ENCODE measurements around the gene MAP2K6. TPM values are rescaled to one million over a fixed set of nuclear protein-coding genes. Genes with fewer than 3 reads are reported as not detected.
A peak's percentile ranks its signal among the peaks of the same experiment; 100 is the strongest.

Gene MAP2K6
- total RNA-seq, 8 experiments from 2014 or later = 6.1 to 22.5 (median 15.1) TPM

DNA sequence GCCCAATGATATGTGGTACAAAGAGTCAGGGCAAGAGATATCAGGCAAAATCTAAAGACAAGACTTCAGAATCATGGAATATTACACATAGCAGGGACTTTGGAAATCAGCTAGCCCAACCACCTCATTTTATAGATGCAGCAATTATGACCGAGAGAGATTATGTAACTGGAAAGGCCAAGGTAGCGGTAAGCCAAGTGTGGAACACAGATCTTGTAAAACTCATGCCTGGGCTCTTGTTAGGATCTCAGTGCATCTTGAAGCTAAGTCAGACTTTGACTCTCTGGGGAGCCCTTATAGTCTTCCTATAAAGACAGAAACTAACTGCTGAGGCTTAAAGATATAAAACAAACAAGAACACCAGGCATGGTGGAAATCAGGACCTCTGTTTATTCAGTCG, 18.6 kb downstream of the MAP2K6 start:
- ATAC-seq (replicated peaks in 6 of 8) = no peak
- Histone ChIP-seq H3K27ac (no peak overlapping the region), H3K4me3 (no peak overlapping the region), H3K4me1 (replicated peaks in 1 of 2) (peaks cover 0 to 5% of the 10 kb centered on the region in 2 donors)
- in situ Hi-C loops (cut with MboI; ENCODE audit: low pct_unique_long_range_greater_than_20kb in 2 of 9, low sequenced_read_pairs in 9 of 9, unreplicated experiment in 9 of 9) = no loop called here
- WGBS, 10 experiments = 65 to 100% (median 83%) methylated on average over 1 to 3 of the region's 3 CpGs; no CpG with 5 or more reads in 2 of the 10 experiments

DNA sequence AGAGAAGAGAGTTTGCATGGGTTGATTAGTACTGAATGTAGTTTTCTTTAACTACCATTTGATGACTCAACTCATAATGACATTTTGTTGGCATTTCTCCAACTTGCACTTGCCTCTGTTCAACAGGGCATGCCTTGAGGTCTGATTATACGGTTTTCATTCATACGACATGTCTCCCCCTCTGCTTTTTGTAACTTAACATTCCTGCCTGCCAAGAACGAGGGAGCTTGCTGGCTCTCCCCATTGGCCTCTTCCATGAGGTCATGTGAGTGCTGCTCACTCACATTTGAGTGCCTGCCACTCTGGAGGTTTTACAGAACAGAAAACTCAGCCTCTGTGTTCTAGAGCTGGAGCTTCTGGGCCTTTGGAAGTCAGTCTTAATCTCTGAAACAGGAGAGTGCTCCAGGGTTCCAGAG, 19.7 kb downstream of the MAP2K6 start:
- peak overlapping the region in 1 of 2 donors; percentile 38 for H3K27ac ChIP-seq
- 20 to 100% (median 58%) methylated on average over 1 to 3 of the region's 3 CpGs; no CpG with 5 or more reads in 3 of the 10 experiments for WGBS, 10 experiments

DNA sequence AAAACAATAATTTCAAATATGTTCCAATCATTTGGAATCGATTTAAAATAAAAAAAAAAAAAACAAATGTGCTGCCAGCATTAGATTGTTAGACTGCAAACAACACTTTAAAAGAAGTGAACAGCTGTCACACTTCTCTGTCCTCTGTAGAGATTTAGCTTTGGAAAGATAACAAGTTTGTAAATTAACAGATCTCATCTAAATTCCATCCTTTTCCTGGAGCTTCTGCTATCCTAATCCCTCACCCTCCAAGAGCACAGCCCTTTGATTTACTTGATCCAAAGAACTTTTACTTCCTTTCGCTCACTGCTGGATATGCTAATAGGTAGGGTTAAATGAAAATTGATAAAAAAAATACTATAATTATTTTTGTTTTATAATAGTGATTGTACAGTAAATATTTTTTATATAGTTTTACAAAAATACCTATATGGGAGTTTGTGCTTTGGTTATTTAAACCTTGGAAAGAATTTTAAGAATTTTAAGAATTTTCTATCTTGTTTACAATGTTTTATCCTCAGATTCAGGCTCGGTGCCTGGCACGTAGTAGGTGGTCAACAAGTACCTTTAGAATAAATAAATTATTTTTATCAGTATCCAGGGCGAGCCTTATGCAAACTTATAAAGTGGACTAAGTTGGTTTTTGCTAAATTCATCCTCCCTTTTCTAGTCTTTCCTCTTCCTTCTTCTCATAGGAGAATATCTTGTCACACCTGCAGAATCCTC, 21.6 kb downstream of the MAP2K6 start:
- H3K27ac ChIP-seq = no peak overlapping the region
- H3K4me1 ChIP-seq (replicated peaks in 1 of 2) = peaks cover 0 to 5% of the 10 kb centered on the region in 2 donors
- WGBS, 10 experiments = 20 to 100% (median 93%) methylated on average over 3 to 5 of the region's 5 CpGs
- no peak for ATAC-seq (replicated peaks in 6 of 8)
- in situ Hi-C loops (cut with MboI; ENCODE audit: low pct_unique_long_range_greater_than_20kb in 2 of 9, low sequenced_read_pairs in 9 of 9, unreplicated experiment in 9 of 9) = no loop called here
- no peak overlapping the region for H3K4me3 ChIP-seq

More for the DNA sequence above, 19.7 kb downstream of the MAP2K6 start:
- no peak overlapping the region for H3K4me3 ChIP-seq
- H3K4me1 ChIP-seq (replicated peaks in 1 of 2) = peaks cover 0 to 5% of the 10 kb centered on the region in 2 donors
- in situ Hi-C loops (cut with MboI; ENCODE audit: low pct_unique_long_range_greater_than_20kb in 2 of 9, low sequenced_read_pairs in 9 of 9, unreplicated experiment in 9 of 9) = no loop called here
- ATAC-seq (replicated peaks in 6 of 8) = peak; percentile 49 to 77 (median 62)

DNA sequence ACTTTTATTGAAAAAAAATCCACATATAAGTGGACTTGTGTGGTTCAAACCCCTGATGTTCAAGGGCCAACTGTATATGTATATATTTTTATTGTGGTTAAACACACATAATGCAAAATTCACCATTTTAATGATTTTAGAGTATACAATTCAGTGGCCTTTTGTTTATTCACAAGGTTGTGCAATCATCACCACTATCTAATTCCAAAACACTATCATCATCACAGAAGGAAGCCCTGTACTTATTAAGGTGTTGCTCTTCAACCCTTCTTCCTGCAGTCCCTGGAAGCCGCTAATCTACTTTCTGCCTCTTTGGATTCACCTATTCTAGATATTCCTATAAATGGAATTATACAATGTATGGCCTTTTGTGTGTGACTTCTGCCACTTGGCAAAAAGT, 23.0 kb downstream of the MAP2K6 start:
- WGBS, 10 experiments = 50 to 100% (median 100%) methylated on average over 1 of the region's 1 CpG; no CpG with 5 or more reads in 1 of the 10 experiments
- Histone ChIP-seq H3K4me3 (no peak overlapping the region), H3K27ac (no peak overlapping the region), H3K4me1 (replicated peaks in 1 of 2) (peaks cover 0 to 5% of the 10 kb centered on the region in 2 donors)
- no peak for ATAC-seq (replicated peaks in 6 of 8)
- in situ Hi-C loops (cut with MboI; ENCODE audit: low pct_unique_long_range_greater_than_20kb in 2 of 9, low sequenced_read_pairs in 9 of 9, unreplicated experiment in 9 of 9) = no loop called here

DNA sequence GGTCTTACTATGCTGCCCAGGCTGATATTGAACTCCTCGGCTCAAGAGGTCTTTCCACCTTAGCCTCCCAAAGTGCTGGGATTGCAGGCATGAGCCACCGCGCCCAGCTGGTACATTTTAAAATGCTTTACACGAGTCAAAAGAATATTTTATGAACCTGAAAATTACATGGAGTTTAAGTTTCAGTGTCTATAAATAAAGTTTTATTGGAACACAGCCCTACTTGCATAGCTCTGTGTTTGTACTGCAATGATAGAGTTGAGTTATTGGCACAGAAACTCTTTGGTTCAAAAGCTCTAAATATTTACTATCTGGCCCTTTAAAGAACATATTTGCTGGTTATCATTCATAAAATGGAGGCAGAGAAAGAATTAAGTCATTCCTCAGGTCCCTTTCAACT, 24.3 kb downstream of the MAP2K6 start:
- WGBS, 10 experiments = 35 to 93% (median 67%) methylated on average over 2 to 4 of the region's 4 CpGs; no CpG with 5 or more reads in 3 of the 10 experiments
- Histone ChIP-seq H3K4me3 (no peak overlapping the region), H3K4me1 (replicated peaks in 1 of 2) (peaks cover 0 to 5% of the 10 kb centered on the region in 2 donors), H3K27ac (no peak overlapping the region)
- in situ Hi-C loops (cut with MboI; ENCODE audit: low pct_unique_long_range_greater_than_20kb in 2 of 9, low sequenced_read_pairs in 9 of 9, unreplicated experiment in 9 of 9) = no loop called here
- no peak for ATAC-seq (replicated peaks in 6 of 8)

DNA sequence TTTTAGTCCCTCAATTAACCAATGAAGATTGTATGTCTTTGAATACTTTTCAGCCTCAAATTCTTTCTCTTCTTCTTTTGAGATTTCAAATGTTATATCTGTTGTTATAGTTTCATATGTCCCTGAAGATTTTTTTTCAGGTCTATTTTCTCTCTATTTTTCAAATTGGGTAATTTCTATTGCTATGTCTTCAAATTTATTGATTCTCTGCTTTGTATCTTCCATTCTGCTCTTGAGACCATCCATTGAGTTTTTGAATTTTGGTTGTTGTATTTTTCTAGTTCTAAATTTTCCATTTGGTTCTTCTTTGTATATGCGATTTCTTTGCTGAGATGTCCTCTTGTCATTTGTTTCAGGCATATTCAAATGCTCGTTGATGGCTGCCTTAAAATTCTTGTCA, 26.7 kb downstream of the MAP2K6 start:
- Histone ChIP-seq H3K27ac (no peak overlapping the region), H3K4me1 (replicated peaks in 1 of 2) (no peaks in the 10 kb centered on the region), H3K4me3 (no peak overlapping the region)
- ATAC-seq (replicated peaks in 6 of 8) = no peak
- 34 to 100% (median 93%) methylated on average over 1 to 2 of the region's 2 CpGs for WGBS, 10 experiments
- in situ Hi-C loops (cut with MboI; ENCODE audit: low pct_unique_long_range_greater_than_20kb in 2 of 9, low sequenced_read_pairs in 9 of 9, unreplicated experiment in 9 of 9) = no loop called here

DNA sequence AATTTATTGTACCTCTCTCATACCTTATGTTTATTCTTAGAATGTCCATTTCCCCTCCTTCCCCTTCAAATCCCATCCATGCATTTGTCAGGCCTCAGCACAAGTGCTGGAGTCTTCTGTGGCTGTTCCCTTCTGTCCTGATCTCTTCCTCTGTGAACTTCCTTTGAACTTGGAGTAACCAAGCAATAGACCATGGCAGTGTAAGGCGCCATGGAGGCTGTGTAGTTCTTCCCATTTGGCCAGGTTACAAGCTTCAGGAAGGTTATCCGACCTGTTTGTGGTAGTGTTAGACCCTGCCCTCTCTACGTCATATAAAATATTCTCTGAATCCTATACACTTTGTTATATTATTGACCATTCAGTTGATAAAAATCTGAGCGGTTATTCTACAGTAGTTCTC, 28.6 kb downstream of the MAP2K6 start:
- Histone ChIP-seq H3K27ac (no peak overlapping the region), H3K4me3 (no peak overlapping the region), H3K4me1 (replicated peaks in 1 of 2) (peaks cover 0 to 3% of the 10 kb centered on the region in 2 donors)
- WGBS, 10 experiments = 28 to 100% (median 90%) methylated on average over 1 to 4 of the region's 4 CpGs; no CpG with 5 or more reads in 1 of the 10 experiments
- in situ Hi-C loops (cut with MboI; ENCODE audit: low pct_unique_long_range_greater_than_20kb in 2 of 9, low sequenced_read_pairs in 9 of 9, unreplicated experiment in 9 of 9) = no loop called here
- ATAC-seq (replicated peaks in 6 of 8) = no peak

DNA sequence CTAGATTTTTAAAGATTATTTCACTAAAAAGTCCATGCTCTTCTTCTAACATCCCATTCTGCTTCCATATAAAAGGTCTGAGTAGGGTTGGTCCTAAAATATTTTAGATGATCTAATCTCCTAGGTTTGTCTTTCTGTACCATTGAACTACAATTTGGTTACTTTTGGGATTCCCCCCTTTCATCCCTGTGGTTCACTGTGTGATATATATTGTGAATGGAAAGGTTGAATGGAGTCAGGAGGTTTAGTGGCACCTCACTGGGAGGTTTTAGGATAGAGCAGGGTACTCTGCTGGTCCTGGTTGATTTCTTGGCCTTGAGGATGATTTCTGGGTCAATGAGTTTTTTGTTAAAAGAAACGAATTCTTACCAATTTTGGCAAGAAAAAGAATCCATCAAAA, 29.5 kb downstream of the MAP2K6 start:
- 0 to 60% (median 41%) methylated on average over 1 of the region's 1 CpG; no CpG with 5 or more reads in 4 of the 10 experiments for WGBS, 10 experiments
- in situ Hi-C loops (cut with MboI; ENCODE audit: low pct_unique_long_range_greater_than_20kb in 2 of 9, low sequenced_read_pairs in 9 of 9, unreplicated experiment in 9 of 9) = no loop called here
- no peak for ATAC-seq (replicated peaks in 6 of 8)
- Histone ChIP-seq H3K4me3 (no peak overlapping the region), H3K27ac (no peak overlapping the region), H3K4me1 (replicated peaks in 1 of 2) (peaks cover 0 to 11% of the 10 kb centered on the region in 2 donors)

DNA sequence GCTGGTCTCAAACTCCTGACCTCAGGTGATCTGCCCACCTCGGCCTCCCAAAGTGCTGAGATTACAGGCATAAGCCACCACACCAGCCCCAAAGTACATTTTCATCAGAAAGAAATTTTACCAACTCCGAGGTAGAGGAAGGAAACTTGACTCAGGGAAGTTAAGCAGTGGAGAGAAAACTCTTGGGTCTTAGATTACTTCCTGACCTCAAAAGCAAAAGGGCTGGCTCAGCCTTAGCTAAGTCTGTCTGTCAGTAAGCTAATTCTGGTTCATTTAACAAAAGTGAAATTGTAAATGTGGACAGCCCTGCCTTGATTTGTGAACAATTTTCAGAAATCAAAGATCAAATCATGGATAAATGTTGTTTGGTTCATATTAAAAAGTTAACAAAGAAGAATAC, 30.6 kb downstream of the MAP2K6 start:
- peaks cover 0 to 11% of the 10 kb centered on the region in 2 donors for H3K4me1 ChIP-seq (replicated peaks in 1 of 2)
- H3K4me3 ChIP-seq = no peak overlapping the region
- 0 to 100% (median 67%) methylated on average over 1 to 2 of the region's 2 CpGs; no CpG with 5 or more reads in 3 of the 10 experiments for WGBS, 10 experiments
- in situ Hi-C loops (cut with MboI; ENCODE audit: low pct_unique_long_range_greater_than_20kb in 2 of 9, low sequenced_read_pairs in 9 of 9, unreplicated experiment in 9 of 9) = no loop called here
- no peak overlapping the region for H3K27ac ChIP-seq
- ATAC-seq (replicated peaks in 6 of 8) = no peak

DNA sequence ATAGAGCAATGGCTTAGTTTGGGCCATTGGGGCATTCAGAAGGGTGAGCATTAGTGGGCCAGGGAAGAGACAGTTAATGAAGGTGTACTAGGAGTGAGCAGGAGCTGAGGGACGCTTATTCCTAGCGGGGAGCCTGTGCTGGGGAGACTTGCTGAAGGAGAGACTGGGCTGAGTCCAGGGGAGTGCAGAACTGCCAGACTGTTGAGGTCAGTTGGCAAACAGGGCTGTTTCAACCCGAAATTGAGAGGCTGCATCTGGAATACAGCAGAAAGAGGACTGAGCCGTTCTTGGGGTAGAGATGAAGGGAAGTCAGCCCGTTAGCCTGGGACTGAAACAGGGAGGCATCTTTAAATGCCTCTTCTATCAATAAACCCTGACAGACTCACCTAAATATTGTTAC, 33.2 kb downstream of the MAP2K6 start:
- Histone ChIP-seq H3K27ac (no peak overlapping the region), H3K4me3 (no peak overlapping the region), H3K4me1 (replicated peaks in 1 of 2) (peaks cover 0 to 16% of the 10 kb centered on the region in 2 donors)
- in situ Hi-C loops (cut with MboI; ENCODE audit: low pct_unique_long_range_greater_than_20kb in 2 of 9, low sequenced_read_pairs in 9 of 9, unreplicated experiment in 9 of 9) = no loop called here
- WGBS, 10 experiments = 14 to 100% (median 64%) methylated on average over 2 to 5 of the region's 5 CpGs; no CpG with 5 or more reads in 1 of the 10 experiments
- ATAC-seq (replicated peaks in 6 of 8) = peak in 1 of 8 experiments; percentile 3

DNA sequence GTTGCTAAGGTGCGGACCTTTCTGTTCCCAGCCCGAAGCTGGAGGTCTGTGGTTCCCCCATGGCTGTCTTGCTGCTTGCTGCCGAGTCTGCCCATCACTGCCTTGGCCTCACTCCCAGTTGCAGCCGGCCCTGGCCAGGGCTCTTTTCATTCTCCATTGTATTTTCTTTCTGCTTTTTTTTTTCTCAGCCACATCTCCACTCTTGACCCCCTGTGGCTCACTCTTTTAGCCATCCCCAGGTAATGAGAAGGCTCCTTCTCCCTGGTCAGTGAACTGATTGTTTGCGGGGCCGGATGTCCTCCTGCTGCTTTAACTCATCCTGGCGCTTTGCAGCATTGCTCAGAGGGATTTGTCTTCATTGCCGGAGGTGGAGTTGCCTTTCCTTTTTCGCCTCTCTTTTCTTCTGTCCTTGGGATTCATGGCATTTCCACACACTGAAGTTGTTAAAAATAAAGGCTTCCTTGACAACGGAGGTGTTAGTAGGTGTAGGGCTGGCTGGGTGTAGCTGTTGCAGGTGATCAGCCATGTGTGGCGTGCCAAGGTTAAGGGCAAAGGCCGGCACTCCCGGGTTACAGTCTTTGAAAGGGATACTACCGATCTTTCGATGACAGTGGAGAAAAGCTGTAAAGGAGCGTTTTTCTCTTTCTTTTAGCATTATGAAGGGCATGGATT, 34.1 kb downstream of the MAP2K6 start:
- 39 to 65% (median 50%) methylated on average over 2 to 15 of the region's 16 CpGs; no CpG with 5 or more reads in 2 of the 10 experiments for WGBS, 10 experiments
- H3K4me3 ChIP-seq = no peak overlapping the region
- in situ Hi-C loops (cut with MboI; ENCODE audit: low pct_unique_long_range_greater_than_20kb in 2 of 9, low sequenced_read_pairs in 9 of 9, unreplicated experiment in 9 of 9) = no loop called here

DNA sequence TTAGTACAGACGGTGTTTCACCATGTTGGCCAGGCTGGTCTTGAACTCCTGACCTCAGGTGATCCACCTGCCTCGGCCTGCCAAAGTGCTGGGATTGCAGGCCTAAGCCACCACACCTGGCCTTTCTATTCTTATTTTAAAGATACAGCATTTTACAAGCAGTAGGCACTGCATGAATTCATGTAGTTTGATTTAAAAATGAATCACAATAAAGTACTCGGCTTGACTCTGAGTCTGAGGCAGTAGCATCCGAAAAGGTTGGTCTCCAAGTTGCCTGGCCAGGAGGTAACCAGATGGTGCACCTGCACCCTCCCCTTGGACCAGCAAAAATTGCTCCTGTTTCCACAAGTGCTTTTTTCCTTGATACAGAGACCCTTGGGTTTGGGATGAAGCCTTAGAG, 35.6 kb downstream of the MAP2K6 start:
- Histone ChIP-seq H3K4me3 (no peak overlapping the region), H3K4me1 (replicated peaks in 1 of 2) (peaks cover 0 to 16% of the 10 kb centered on the region in 2 donors), H3K27ac (no peak overlapping the region)
- in situ Hi-C loops (cut with MboI; ENCODE audit: low pct_unique_long_range_greater_than_20kb in 2 of 9, low sequenced_read_pairs in 9 of 9, unreplicated experiment in 9 of 9) = no loop called here
- WGBS, 10 experiments = 67 to 100% (median 83%) methylated on average over 1 to 4 of the region's 4 CpGs; no CpG with 5 or more reads in 3 of the 10 experiments
- ATAC-seq (replicated peaks in 6 of 8) = no peak

More for the DNA sequence above, 34.1 kb downstream of the MAP2K6 start:
- H3K27ac ChIP-seq = peak overlapping the region in 1 of 2 donors; percentile 16
- H3K4me1 ChIP-seq (replicated peaks in 1 of 2) = peaks cover 0 to 16% of the 10 kb centered on the region in 2 donors
- peak in 5 of 8 experiments; percentile 62 to 88 (median 76) for ATAC-seq (replicated peaks in 6 of 8)

DNA sequence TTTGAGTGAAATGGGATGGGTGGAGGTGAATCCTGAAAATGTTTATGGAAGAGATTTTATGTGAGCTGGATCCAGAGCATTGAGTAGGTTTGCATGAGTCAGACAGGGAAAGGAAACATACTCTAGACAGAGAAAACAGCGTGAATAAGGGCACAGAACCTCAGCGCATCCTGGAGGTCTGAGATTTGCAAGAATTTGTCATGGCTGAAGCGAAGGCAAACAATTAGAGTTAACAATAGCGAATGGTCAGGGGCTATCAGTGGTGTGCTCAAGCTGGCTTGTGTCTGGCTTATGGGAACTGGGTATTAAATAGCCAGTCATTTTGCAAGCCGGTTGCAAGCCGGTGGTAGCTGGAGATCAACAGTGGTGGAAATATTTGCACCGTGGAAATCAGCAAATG, 36.4 kb downstream of the MAP2K6 start:
- in situ Hi-C loops (cut with MboI; ENCODE audit: low pct_unique_long_range_greater_than_20kb in 2 of 9, low sequenced_read_pairs in 9 of 9, unreplicated experiment in 9 of 9) = no loop called here
- Histone ChIP-seq H3K4me1 (replicated peaks in 1 of 2) (peaks cover 0 to 16% of the 10 kb centered on the region in 2 donors), H3K4me3 (no peak overlapping the region), H3K27ac (no peak overlapping the region)
- WGBS, 10 experiments = 60 to 100% (median 78%) methylated on average over 1 to 7 of the region's 7 CpGs; no CpG with 5 or more reads in 3 of the 10 experiments
- ATAC-seq (replicated peaks in 6 of 8) = peak in 5 of 8 experiments; percentile 42 to 67 (median 62)
